ENCODE data around the gene PPP4R3A.
A peak's percentile ranks its signal among the peaks of the same experiment; 100 is the strongest.

PPP4R3A gene

DNA sequence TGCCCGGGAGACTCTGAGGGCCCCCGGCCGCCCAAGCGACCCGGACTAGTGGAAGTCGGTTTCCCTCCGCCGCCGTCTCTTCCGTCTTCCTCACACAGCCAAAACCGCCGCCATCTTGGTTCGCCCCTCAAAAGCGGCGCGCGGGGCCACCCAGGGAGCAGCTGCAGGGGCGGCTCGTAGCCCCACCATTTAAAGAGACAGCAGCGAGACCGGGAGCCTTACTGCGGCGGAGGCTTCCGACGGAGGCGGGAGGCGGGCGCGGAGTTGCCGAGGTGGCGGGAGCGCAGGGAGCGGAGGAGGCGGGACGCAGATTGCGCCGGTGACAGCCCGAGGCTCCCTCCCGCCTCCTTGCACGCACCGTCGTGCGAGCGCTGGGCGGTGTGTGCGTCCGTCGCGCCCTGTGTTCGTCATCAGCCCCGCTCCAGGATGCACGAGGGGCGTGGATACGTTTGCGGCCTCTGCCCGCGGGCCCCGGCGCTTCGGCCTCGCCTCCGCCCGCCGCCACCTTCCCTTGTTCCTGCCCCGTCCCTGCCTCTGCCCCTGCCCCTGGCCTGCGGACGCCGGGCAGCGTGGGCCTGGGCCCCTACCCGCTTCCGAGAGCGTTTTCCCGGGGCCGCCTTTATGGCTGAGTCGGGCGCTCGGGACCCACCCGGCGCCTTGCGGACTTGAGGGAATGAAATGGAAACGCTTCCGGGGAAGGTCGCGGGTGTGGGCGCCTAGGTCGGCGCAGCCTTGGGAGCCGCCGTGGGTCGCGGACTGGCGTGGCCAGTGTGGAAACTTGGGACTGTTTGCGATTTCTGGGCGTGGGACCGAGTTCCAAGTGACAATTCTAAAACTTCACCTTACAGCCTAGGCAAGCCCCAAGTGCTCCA is at the start of gene PPP4R3A:
PPP4R3A (minus strand) TSS at position 140 of the 872 bp plus-strand sequence. CDS start 663 bp downstream, outside the sequence.
- POLR2A ChIA-PET = no interaction called here
- CTCF ChIA-PET = interaction anchor here (0.9 kb wide), 1 partner anchor 35 kb away, joined by 3 read pairs; no protein-coding TSS in a partner anchor
- peak; percentile 97 for DNase-seq (ENCODE audit: extremely low spot score)
- TF ChIP-seq, protein P1, sequence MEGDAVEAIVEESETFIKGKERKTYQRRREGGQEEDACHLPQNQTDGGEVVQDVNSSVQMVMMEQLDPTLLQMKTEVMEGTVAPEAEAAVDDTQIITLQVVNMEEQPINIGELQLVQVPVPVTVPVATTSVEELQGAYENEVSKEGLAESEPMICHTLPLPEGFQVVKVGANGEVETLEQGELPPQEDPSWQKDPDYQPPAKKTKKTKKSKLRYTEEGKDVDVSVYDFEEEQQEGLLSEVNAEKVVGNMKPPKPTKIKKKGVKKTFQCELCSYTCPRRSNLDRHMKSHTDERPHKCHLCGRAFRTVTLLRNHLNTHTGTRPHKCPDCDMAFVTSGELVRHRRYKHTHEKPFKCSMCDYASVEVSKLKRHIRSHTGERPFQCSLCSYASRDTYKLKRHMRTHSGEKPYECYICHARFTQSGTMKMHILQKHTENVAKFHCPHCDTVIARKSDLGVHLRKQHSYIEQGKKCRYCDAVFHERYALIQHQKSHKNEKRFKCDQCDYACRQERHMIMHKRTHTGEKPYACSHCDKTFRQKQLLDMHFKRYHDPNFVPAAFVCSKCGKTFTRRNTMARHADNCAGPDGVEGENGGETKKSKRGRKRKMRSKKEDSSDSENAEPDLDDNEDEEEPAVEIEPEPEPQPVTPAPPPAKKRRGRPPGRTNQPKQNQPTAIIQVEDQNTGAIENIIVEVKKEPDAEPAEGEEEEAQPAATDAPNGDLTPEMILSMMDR (IDR thresholded peaks at IDR 0.05; ENCODE audit: control extremely low read depth, extremely low read depth, low read depth, missing control alignments) = no peak

- ChIA-PET POLR2A (no interaction called here), CTCF (no interaction called here)
- no peak for DNase-seq (ENCODE audit: extremely low spot score)
- TF ChIP-seq, protein P1 (IDR thresholded peaks at IDR 0.05; ENCODE audit: control extremely low read depth, extremely low read depth, low read depth, missing control alignments) = no peak
Observed at GRCh38 chr14:91555531-91555930, 45.4 kb upstream of the PPP4R3A start.

DNA sequence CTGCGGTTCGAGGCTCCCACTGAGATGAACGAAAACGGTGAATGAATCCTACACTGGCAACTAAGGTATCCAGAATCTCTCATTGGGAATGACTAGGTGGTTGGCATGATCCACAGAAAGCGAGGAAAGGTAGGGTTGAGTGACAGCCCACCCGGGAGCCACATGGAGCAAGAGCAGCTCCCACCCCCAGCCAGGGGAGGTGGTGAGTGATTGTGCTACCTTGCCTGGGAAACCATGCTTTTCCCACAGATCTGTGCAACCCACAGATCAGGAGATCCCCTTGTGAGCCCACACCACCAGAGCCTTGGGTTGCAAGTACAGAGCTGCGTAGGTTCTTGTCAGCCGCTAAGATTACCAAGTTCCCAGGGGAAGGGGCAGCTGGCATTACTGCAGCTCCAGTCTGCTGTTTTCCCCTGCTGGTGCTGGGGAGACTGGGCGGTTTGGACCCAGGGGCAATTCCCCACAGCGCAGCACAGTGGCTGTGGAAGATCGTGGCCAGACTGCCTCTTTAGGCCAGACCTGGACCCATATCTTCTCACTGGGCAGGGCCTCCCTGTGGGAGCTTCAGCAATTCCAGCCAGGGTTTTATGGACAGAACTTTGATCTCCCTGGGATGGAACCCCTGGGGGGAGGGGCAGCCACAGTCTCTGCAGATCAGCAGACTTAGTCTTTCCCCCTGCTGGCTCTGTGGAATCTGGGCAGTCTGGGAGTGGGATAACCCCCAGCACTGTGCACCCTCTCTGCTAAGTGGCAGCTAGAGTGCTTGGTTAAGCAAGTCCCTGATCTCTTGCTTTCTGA is 44.6 kb upstream of the PPP4R3A start:
- ChIA-PET POLR2A (no interaction called here), CTCF (no interaction called here)
- DNase-seq (ENCODE audit: extremely low spot score) = no peak
- TF ChIP-seq, protein P1 (IDR thresholded peaks at IDR 0.05; ENCODE audit: control extremely low read depth, extremely low read depth, low read depth, missing control alignments) = no peak

DNA sequence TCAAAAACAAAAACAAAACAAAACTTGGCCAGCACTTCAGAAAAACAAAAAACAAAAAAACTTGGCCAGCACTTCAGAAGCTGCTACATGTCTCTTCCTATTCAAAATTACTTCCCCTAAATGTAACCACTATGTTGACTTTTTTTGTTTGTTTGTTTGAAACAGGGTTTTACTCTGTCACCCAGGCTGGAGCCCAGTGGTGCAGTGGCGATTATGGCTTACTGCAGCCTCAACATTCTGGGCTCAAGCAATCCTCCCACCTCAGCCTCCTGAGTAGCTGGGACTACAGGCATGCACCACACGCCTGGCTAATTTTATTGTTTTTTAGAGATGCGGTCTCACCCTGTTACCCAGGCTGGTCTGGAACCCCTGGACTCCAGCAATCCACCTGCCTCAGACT is 38.0 kb upstream of the PPP4R3A start:
- CTCF ChIA-PET = no interaction called here
- DNase-seq (ENCODE audit: extremely low spot score) = no peak
- POLR2A ChIA-PET = no interaction called here
- TF ChIP-seq, protein P1 (IDR thresholded peaks at IDR 0.05; ENCODE audit: control extremely low read depth, extremely low read depth, low read depth, missing control alignments) = no peak

DNA sequence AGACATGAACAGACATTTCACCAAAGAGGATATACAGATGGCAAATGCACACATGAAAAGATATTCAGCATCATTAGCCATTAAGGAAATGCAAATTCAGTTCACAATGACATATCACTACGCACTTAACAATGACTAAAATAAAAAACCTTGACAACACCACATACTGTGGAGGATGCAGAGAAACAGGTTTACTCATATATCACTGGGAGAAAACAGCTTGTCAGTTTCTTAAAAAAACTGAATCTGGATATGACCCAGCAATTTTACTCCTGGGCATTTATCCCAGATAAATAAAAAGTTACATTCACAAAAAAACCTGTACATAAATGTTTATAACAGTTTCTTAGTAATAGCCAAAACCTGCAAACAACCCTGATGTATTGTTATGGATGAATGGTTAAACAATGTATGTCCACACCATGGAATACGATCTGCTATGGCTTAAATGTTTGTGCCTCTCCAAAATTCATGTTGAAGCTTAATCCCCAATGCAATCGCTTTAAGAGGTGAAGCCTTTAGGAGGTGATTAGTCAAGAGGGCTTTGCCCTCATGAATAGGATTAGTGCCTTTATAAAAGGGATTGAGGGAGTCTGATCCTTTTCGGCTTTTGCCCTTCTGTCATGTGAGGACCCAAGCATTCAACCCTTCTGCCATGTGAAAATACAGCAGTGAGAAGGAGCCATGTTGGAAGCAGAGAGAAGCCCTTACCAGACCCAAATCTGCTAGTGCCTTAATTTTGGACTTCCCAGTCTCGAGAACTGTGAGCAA is 36.0 kb upstream of the PPP4R3A start:
- ChIA-PET POLR2A (no interaction called here), CTCF (no interaction called here)
- TF ChIP-seq, protein P1 (IDR thresholded peaks at IDR 0.05; ENCODE audit: control extremely low read depth, extremely low read depth, low read depth, missing control alignments) = no peak
- DNase-seq (ENCODE audit: extremely low spot score) = no peak

DNA sequence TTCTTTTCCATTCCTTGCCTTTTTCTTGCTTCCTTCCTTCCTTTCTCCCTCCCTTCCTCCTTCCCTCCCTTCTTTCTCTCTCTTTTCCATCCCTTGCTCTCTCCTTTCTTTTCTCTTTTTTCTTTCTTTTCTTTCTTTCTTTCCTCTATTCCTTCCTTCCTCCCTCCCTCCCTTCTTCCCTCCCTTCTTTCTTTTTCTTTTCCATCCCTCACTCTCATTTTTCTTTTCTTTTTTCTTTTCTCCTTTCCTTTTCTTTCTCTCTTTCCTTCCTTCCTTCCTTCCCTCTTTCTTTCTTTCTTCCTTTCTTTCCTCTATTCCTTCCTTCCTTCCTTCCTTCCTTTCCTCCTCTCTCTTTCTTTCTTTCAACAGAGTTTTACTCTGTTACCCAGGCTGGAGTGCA is 35.1 kb upstream of the PPP4R3A start:
- no peak for DNase-seq (ENCODE audit: extremely low spot score)
- TF ChIP-seq, protein P1 (IDR thresholded peaks at IDR 0.05; ENCODE audit: control extremely low read depth, extremely low read depth, low read depth, missing control alignments) = no peak
- POLR2A ChIA-PET = no interaction called here
- CTCF ChIA-PET = no interaction called here
